Measurements from ENCODE around the gene FAM151B.
A peak's percentile ranks its signal among the peaks of the same experiment; 100 is the strongest.

Gene FAM151B

GRCh38 chr5:80568251-80568650 is 80.4 kb downstream of the FAM151B start:
- H3K4me3 ChIP-seq (replicated peaks; ENCODE audit: low read depth, low read length): no peak overlapping the region
- DNase-seq (ENCODE audit: extremely low read depth, low read depth): no peak
- TF ChIP-seq CTCF (IDR thresholded peaks at IDR 0.05; ENCODE audit: low read depth, low read length, missing control alignments): no peak

GRCh38 chr5:80569086-80569960 is 81.4 kb downstream of the FAM151B start:
- H3K4me3 ChIP-seq (replicated peaks; ENCODE audit: low read depth, low read length): peak overlapping the region; percentile 26
- TF ChIP-seq CTCF (IDR thresholded peaks at IDR 0.05; ENCODE audit: low read depth, low read length, missing control alignments): no peak
- DNase-seq (ENCODE audit: extremely low read depth, low read depth): no peak

- TF ChIP-seq CTCF (IDR thresholded peaks at IDR 0.05; ENCODE audit: low read depth, low read length, missing control alignments): no peak
- no peak for DNase-seq (ENCODE audit: extremely low read depth, low read depth)
- H3K4me3 ChIP-seq (replicated peaks; ENCODE audit: low read depth, low read length): peak within 1 kb of the TSS; percentile 26
These were observed 82.3 kb downstream of the FAM151B start, which contains the start of gene ANKRD34B for GRCh38 chr5:80569961-80570786. Gene ANKRD34B, minus strand, starts transcription at chr5:80570280. Its CDS starts 10,261 bp downstream, at chr5:80560019.

- DNase-seq (ENCODE audit: extremely low read depth, low read depth): no peak
- no peak for TF ChIP-seq CTCF (IDR thresholded peaks at IDR 0.05; ENCODE audit: low read depth, low read length, missing control alignments)
- H3K4me3 ChIP-seq (replicated peaks; ENCODE audit: low read depth, low read length): no peak overlapping the region
These were observed 85.2 kb downstream of the FAM151B start for GRCh38 chr5:80573062-80573461.

- H3K4me3 ChIP-seq (replicated peaks; ENCODE audit: low read depth, low read length): no peak overlapping the region
- DNase-seq (ENCODE audit: extremely low read depth, low read depth): no peak
- TF ChIP-seq CTCF (IDR thresholded peaks at IDR 0.05; ENCODE audit: low read depth, low read length, missing control alignments): no peak
These were observed 88.5 kb downstream of the FAM151B start for GRCh38 chr5:80576383-80576782.

- no peak for DNase-seq (ENCODE audit: extremely low read depth, low read depth)
- TF ChIP-seq CTCF (IDR thresholded peaks at IDR 0.05; ENCODE audit: low read depth, low read length, missing control alignments): no peak
- H3K4me3 ChIP-seq (replicated peaks; ENCODE audit: low read depth, low read length): no peak overlapping the region
These were observed 89.8 kb downstream of the FAM151B start for GRCh38 chr5:80577707-80578106.

Measured in HFF-Myc (cell line).